Measurements from ENCODE around the gene CDKAL1. TPM values are rescaled to one million over a fixed set of nuclear protein-coding genes. Genes with fewer than 3 reads are reported as not detected.

The CDKAL1 gene
- total and polyA plus RNA-seq, 2 of the 13 experiments (the other 11 are each of a cell fraction or from before 2014, with no cell fraction given): 9.5 to 27.7 TPM

DNA sequence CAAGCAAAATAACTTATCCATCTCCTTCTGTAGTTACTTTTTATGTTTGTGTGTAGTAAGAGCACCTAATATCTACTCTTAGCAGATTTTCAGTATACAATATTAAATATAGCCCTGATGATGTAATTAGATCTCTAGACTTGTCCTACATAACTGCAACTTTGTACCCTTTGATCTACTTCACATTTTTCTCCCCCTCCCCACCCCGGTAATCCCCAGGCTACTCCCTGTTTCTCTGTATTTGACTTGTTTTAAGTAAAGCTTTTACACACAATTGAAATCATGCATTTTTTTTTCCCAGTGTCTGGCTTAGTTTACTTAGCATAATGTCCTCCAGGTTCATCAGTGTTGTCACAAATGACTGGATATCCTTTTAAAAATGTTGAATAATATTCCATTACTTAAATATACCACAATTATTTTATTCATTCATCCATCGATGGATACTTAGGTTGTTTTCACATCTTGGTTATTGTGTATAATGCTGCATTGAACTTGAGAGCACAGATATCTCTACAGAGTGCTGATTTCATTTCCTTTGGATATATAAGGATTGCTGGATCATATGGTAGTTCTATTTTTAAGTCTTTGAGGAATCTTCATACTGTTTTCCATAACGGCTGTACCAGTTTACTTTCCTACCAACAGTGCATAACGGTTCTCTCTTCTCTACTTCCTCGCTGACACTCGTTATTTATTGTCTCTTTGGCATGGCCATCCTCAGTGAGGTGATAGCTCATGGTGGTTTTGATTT, 212.7 kb downstream of the CDKAL1 start (continued):
- TF ChIP-seq, protein P1, sequence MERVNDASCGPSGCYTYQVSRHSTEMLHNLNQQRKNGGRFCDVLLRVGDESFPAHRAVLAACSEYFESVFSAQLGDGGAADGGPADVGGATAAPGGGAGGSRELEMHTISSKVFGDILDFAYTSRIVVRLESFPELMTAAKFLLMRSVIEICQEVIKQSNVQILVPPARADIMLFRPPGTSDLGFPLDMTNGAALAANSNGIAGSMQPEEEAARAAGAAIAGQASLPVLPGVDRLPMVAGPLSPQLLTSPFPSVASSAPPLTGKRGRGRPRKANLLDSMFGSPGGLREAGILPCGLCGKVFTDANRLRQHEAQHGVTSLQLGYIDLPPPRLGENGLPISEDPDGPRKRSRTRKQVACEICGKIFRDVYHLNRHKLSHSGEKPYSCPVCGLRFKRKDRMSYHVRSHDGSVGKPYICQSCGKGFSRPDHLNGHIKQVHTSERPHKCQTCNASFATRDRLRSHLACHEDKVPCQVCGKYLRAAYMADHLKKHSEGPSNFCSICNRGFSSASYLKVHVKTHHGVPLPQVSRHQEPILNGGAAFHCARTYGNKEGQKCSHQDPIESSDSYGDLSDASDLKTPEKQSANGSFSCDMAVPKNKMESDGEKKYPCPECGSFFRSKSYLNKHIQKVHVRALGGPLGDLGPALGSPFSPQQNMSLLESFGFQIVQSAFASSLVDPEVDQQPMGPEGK (CRISPR knock-in tag; IDR thresholded peaks at IDR 0.05): 0 out of 2 replicates have a peak, but pooled peaks have one; percentile 14
- 0 out of 2 replicates have a peak, but pooled peaks have one; percentile 21 for TF ChIP-seq RARA (CRISPR knock-in tag; IDR thresholded peaks at IDR 0.05)
- TF ChIP-seq SOX6 (IDR thresholded peaks at IDR 0.05): no peak
- peak; percentile 18; the same call in 1 of the 2 replicates for TF ChIP-seq SOX6 (CRISPR knock-in tag; IDR thresholded peaks at IDR 0.05)
- TF ChIP-seq HNF4A (CRISPR knock-in tag; IDR thresholded peaks at IDR 0.05): peak; percentile 29; the same call in 1 of the 2 replicates
- no peak for TF ChIP-seq TARDBP (CRISPR knock-in tag; IDR thresholded peaks at IDR 0.05)
- peak; percentile 12; the same call in 1 of the 2 replicates for TF ChIP-seq FOXA3 (CRISPR knock-in tag; IDR thresholded peaks at IDR 0.05)
- TF ChIP-seq ZNF143 (CRISPR knock-in tag; IDR thresholded peaks at IDR 0.05): no peak
- peak; percentile 47; the same call in 1 of the 2 replicates for TF ChIP-seq PPARG (CRISPR knock-in tag; conservative IDR thresholded peaks at IDR 0.05)
- no peak for TF ChIP-seq ZNF777 (CRISPR knock-in tag; IDR thresholded peaks at IDR 0.05)
- TF ChIP-seq HNRNPK (IDR thresholded peaks at IDR 0.05; ENCODE audit: low read depth, low read length, poor library complexity, severe bottlenecking): peak; percentile 44
- TF ChIP-seq, protein P2, sequence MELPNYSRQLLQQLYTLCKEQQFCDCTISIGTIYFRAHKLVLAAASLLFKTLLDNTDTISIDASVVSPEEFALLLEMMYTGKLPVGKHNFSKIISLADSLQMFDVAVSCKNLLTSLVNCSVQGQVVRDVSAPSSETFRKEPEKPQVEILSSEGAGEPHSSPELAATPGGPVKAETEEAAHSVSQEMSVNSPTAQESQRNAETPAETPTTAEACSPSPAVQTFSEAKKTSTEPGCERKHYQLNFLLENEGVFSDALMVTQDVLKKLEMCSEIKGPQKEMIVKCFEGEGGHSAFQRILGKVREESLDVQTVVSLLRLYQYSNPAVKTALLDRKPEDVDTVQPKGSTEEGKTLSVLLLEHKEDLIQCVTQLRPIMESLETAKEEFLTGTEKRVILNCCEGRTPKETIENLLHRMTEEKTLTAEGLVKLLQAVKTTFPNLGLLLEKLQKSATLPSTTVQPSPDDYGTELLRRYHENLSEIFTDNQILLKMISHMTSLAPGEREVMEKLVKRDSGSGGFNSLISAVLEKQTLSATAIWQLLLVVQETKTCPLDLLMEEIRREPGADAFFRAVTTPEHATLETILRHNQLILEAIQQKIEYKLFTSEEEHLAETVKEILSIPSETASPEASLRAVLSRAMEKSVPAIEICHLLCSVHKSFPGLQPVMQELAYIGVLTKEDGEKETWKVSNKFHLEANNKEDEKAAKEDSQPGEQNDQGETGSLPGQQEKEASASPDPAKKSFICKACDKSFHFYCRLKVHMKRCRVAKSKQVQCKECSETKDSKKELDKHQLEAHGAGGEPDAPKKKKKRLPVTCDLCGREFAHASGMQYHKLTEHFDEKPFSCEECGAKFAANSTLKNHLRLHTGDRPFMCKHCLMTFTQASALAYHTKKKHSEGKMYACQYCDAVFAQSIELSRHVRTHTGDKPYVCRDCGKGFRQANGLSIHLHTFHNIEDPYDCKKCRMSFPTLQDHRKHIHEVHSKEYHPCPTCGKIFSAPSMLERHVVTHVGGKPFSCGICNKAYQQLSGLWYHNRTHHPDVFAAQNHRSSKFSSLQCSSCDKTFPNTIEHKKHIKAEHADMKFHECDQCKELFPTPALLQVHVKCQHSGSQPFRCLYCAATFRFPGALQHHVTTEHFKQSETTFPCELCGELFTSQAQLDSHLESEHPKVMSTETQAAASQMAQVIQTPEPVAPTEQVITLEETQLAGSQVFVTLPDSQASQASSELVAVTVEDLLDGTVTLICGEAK (IDR thresholded peaks at IDR 0.05): peak; percentile 74
- TF ChIP-seq, protein P2 (CRISPR knock-in tag; IDR thresholded peaks at IDR 0.05): no peak
